Astrocyte of the cerebellum (primary cell): ENCODE results near the gene MGAT4B.
"Not testable (repeated sequence)": the region's sequence is repeated elsewhere in the genome, so short reads cannot be mapped to it uniquely, and the experiment has no call there.

ENCODE experiments used
- DNase-seq: peaks from one replicate; pipeline ENCODE4 v3.0.0-alpha.2; 2011; ENCODE audit warnings: low read depth
- H3K4me3 ChIP-seq: 2 replicates; pipeline ENCODE4 v1.5.1; 2011; ENCODE audit warnings: mild to moderate bottlenecking, low read depth, low read length, moderate library complexity
- CTCF ChIP-seq: IDR thresholded peaks from 2 replicates; pipeline ENCODE4 v1.5.1; 2012; ENCODE audit warnings: low read length, low read depth, moderate library complexity, mild to moderate bottlenecking; ENCODE audit errors: missing control alignments
- in situ Hi-C: cut with HindIII; loops from 2 replicates; pipeline ENCODE4 v1.10.0; 2017; ENCODE audit warnings: low sequenced_read_pairs

Gene MGAT4B

GRCh38 chr5:179792612-179793467 lies 13.8 kb downstream of the MGAT4B start:
- no peak overlapping the region for H3K4me3 ChIP-seq
- in situ Hi-C loops: no loop called here
- no peak for DNase-seq
- no peak for TF ChIP-seq CTCF

DNA sequence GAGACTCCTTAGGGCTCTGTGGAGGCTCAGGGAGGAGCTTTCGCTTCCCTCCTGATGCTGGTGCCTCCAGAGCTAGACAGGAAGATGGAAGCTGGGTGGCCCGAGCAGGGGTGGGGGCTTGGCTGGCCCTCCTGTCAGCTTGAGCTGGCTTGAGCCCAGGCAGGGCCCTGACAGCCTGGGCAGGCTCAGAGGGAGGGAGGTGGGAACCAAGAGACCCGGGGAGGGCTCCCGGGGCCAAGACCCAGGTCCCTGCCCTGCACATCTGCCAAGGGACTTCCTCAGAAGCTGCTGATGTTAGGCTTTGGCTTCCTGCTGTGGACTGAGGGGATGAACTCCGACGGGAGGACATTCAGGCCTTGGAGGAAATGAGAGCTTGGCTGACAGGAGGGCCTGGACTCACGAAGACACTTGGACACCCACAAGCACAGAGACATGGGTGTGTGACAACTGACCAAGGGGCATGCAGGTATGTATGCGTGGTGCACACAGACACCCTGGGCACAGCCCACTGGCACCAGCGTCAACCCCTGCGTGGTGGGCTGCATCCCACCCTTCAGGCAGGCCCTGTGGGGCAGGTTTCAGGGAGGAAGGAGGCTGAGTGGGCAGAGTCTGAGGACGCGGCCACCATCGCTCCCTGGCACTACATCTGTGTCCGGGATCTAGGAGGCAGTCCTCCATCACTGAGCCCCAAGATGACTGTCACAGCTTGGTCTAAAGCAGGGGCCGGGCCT lies 14.6 kb downstream of the MGAT4B start:
- in situ Hi-C loops: no loop called here

GRCh38 chr5:179789278-179789677 lies 17.4 kb downstream of the MGAT4B start:
- in situ Hi-C loops, DNase-seq, H3K4me3 ChIP-seq: not testable (repeated sequence)

More for the DNA sequence above, 14.6 kb downstream of the MGAT4B start:
- no peak for DNase-seq
- H3K4me3 ChIP-seq: no peak overlapping the region
- no peak for TF ChIP-seq CTCF

- H3K4me3 ChIP-seq: no peak overlapping the region
- no peak for TF ChIP-seq CTCF
- in situ Hi-C loops: no loop called here
- no peak for DNase-seq
Measured at GRCh38 chr5:179788193-179788854, 18.3 kb downstream of the MGAT4B start.

DNA sequence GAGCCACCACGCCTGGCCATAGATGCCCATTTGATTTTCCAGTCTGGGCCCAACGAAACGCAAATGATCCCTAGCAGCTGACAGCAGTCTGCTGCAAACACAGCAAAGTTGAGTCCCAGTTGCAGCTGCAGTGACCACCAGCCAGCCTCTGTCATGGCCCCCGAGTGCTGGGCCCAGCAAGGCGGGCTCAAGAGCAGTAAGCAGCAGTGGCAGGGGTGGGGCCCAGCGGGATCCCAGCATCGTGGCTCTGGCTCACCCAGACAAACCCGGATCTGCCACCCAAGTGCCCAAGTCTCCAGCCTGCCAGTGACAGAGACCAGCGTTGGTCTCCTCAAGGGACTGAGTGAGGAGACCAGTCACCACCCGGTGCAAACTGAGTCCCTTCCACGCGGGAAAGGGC lies 19.8 kb downstream of the MGAT4B start:
- in situ Hi-C loops: no loop called here
- no peak for TF ChIP-seq CTCF
- no peak for DNase-seq
- H3K4me3 ChIP-seq: no peak overlapping the region

DNA sequence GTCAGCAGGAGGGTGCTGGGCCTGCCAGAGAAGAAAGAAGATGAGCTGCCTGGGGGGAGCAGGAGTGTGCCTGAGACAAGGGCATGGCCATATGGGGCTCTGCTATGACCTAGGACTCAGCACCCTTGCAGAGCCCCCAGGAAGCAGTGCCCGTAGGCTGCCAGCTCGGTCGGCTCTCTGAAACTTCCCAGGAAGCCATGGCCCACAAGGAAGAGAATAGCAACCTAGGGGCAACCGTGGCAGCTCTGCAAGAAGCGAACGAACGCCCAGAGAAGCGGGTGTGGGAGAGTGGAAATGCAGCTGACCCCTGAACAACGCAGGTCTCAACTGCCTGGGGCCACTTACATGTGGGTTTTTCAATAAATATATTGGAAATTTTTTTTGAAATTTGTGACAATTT lies 23.5 kb downstream of the MGAT4B start:
- in situ Hi-C loops: no loop called here
- DNase-seq: no peak

More for the DNA sequence above, 23.5 kb downstream of the MGAT4B start:
- TF ChIP-seq CTCF: no peak
- no peak overlapping the region for H3K4me3 ChIP-seq
